ENCODE measurements around the gene GSTA4.

DNA sequence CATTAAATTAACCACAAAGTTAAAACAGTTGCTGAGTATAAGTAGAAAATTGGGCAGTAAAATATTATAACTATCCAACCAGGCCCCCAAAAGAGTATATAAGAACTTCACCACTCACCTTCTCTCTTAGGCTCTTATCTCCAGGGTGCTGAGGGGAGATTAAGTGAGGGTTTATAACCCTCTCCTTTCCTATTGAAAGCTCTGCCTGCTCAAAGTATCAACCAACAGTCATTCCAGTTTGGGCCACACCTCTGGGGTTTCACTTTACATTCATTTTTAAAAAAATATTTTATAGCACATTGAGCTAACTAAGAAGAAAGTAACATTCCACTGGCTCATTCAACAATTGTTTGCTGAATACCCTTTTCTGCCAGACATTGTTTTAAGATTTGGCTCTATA is 22.1 kb downstream of the GSTA4 start:
- TF ChIP-seq, protein P1, sequence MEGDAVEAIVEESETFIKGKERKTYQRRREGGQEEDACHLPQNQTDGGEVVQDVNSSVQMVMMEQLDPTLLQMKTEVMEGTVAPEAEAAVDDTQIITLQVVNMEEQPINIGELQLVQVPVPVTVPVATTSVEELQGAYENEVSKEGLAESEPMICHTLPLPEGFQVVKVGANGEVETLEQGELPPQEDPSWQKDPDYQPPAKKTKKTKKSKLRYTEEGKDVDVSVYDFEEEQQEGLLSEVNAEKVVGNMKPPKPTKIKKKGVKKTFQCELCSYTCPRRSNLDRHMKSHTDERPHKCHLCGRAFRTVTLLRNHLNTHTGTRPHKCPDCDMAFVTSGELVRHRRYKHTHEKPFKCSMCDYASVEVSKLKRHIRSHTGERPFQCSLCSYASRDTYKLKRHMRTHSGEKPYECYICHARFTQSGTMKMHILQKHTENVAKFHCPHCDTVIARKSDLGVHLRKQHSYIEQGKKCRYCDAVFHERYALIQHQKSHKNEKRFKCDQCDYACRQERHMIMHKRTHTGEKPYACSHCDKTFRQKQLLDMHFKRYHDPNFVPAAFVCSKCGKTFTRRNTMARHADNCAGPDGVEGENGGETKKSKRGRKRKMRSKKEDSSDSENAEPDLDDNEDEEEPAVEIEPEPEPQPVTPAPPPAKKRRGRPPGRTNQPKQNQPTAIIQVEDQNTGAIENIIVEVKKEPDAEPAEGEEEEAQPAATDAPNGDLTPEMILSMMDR (IDR thresholded peaks at IDR 0.05 in 8 of 11, conservative IDR thresholded peaks at IDR 0.05 in 3 of 11): no peak
- TF ChIP-seq POLR2A (IDR thresholded peaks at IDR 0.05) (no peak), POLR2AphosphoS5 (IDR thresholded peaks at IDR 0.05) (no peak)

Measured in spleen (tissue), 7 donors.